DMS153 (cell line): ENCODE measurements around the gene SLX4IP.

Experiments
- DNase-seq: peaks from one replicate; lab custom pipeline; 2025; lab: John Stamatoyannopoulos, UW

SLX4IP gene

DNA sequence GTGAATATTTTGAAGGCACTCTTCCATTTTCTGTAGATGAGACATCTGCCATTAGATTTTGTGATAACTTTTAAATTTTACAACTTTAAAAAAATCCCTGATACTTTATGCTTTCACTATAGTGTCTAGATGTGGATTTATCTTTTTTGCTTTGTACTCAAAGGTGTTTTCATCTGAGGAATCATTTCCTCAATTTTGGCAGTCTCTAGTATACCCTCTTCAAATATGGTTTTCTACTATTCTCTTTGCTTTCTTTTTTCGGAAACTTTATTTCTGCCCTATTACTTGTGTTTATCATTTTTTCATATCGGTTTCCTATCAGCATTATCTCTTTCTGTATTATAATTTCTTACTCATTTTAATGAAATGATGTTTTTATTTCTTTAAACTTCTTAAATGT, 62.2 kb downstream of the SLX4IP start:
- DNase-seq: no peak

DNA sequence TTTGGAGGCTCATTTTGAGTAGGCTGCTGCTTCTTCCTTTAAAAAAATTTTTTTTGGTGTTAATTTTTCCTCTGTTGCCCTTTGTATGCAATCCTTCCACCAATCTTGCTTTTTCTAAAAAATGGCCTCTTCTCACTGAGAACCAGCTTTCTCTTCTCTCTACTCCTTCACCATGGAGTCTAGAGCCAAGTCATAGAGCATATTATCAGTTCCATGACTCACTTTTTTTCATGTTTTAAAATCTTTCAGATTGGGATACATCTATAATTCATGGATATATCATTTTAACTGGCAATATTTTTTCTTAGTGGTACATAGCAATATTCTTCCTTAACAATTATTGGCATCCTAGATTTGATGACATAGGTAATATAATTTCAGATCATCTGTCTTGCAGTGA, 62.7 kb downstream of the SLX4IP start:
- no peak for DNase-seq

DNA sequence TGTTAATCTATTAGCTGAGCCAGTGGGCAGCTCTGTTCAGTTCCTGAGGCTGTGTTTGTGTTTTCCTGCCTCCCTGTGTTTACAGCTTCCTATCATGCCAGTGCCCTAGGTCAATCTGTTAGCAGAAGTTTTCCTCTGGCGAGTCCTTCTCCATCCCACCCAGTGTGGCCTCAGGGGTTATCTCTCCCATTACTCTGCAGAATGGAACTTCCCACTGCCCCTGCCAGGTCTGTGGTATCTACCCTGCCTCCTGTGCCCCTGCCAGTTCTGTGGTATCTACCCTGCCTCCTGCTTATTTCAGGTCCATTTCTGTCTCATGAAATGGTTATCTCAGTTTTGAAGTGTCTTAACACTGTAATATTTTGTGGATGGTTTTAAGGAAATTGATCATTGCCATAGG, 63.1 kb downstream of the SLX4IP start:
- DNase-seq: no peak

DNA sequence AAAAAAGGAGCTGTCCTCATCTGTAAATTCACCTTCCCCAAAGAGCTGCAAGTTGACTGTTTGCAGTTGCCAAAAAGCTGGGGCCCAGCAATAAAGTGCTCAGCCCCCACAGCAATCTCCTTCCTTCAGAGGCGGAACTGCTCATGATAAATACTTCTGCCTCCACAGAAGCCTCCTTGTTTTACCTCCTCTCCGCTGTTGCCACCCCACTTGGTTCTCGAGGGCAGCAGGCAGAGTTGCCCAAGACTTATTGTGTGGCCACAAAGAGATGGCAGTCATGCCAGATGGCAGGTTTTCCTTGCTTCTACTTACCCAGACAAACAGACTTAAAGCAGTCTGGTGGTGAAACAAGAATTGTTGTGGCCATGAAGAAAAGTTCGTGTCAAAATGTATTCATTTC, 66.3 kb downstream of the SLX4IP start:
- no peak for DNase-seq

DNA sequence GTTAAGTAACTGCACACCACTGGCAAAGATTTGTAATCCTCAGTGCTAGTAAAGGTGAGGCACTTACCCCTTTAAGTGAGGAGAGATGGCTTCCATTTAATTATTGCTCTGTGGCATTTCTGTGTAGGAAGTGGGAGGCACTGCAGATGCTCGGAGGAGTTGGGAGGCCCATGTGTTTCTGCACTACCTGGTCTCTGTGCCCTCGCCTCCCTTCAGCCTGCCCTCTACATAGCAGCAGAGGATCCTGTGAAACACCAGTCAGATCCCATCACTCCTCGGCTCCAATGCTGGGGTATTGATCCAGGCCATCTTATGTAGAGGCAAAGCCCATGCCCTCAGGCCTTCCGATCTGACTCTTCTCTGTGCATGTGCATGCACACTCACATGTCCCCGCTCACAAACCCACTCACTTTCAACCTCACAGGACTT, 67.0 kb downstream of the SLX4IP start:
- no peak for DNase-seq

DNA sequence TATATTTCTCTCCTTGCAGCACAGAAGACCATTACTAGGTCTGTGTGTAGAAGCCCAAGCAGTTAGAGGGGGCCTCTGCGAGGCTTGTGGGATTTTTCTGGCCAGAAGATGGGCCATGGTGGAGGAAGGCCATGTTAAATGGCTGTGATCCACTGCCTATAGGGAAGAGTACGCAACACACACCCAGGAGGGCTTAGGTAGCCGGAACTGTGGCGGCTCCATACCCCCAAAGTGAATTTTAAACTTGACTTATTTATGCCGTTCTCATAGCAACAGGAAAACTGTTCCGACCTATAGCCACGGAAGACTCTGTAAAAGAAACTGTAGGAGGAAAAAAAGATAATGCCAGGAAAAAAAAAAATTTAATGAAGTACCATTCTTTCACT, 69.5 kb downstream of the SLX4IP start:
- DNase-seq: no peak

DNA sequence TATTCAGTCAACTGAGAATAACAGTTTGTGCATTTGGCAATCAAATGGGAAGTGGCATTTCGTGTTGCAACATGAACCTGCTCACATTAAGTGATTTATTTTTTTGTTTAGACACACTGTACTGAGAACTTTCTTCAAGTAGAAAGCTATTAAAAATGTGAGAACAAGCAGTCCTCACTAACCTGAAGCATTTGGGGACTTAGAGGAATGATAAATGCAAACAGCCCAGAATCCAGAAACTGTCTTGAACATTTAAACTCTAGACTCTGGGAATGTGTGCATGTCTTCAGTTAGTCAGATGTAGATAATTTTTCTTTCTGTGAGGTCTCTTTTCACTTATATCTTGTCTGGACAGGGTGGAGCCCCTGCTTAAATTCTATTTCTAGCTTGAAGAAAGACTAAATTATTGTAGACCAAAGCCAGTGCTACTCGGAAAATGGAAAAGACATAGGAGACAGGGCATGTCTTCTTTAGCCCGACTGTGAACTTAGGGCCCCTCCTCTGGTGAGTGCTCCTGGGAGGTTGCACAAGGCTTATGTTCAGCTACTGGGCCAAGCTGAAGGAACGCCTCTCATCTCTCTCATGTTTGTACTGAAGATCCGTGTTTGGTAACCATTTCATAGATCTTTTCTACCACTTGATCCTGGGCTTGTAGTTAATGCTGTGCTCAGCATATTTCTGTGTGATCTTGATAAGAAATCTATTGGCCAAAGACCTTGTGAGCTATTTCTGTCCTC, 70.1 kb downstream of the SLX4IP start:
- DNase-seq: no peak

DNA sequence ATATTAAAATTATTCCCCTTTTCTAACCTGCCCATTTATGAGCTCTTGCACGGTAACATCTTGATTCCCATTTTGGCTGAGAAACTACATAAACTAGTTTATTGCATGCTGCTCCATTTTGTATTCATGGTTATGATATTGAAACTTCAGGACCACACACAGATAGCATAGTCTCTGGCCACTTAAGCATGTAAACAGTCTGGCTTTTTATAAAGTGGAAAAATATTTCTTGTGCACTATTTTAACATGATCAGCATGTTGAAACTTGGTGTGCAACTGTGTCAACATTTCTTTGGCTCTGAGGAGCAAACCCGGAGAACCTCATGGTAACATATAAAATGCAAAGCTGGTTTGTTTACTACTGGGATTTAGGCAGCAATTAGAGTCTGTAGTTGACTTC, 70.7 kb downstream of the SLX4IP start:
- DNase-seq: no peak

DNA sequence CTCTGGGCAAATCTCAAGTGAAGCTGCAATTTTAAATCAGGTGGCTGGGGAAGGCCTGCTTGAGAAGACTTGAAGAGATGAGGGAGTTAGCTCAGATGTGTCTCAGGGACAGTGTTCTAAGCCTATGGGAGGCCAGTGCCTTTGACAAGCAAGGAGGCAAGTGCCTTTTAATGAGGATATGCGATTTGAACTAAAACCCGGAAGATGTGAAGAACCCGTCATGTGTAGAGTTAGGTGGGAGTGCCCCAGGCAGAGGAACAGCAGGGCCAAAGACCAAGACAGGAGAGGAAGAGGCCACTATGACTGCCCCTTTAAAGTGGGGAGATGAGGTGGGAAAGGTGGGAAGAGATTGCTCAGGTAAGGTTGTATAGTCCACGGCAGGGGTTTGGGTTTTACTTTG, 71.9 kb downstream of the SLX4IP start:
- no peak for DNase-seq

DNA sequence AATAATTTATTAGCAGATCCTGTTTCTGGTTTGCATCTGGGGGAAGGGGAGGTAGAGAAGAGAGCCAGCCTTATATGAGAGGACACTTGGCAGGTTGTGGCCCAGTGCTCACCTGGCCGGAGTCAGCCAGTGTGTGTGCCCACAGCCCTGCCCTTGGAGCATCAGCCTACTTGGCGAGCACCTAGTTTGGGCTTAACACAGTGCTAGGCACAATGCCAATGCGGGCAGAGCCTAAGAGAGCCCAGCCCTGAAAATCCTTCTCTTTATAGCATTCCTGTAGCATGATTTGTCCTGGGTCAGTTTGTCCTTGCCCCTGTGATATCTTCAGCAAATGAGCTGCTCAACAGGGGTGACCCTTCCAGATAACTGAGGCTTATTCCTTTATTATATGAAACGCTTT, 73.0 kb downstream of the SLX4IP start:
- DNase-seq: no peak

DNA sequence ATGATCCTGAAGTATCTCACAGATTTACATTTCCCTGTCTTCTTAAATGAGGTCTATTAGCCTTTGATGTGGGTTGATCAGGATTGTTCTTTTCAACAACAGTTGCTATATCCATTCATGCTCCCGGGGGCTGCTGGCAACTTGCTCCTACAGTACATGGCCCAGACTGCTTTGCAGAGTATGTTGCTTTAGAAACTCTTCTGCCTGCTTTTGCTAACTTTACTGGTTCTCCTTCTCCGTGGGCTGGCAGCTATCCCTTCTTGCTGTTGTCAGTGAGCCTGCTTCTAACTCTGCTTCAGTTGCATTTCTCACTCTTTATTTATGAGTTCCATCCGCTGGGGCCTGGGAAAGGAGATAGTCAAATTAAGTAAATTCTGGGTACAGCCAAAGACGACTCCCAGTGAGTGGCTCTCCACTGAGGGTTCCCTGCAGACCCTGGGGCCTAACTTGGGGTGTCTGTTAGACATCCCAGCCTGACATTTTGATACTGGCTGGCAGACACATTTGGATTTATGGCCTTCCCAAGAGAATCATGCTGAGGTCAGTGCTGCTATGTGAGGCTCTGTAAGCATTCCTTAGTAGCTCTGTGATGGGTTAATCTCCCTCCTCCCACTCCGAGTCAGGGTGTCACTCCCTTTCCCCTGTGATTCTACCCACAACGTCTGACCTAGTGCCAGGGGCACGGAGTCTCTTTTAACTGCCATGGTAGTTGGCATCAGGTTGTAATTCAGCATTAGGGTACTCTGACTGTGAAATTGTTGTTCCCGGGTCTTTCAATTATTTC, 73.6 kb downstream of the SLX4IP start:
- no peak for DNase-seq

DNA sequence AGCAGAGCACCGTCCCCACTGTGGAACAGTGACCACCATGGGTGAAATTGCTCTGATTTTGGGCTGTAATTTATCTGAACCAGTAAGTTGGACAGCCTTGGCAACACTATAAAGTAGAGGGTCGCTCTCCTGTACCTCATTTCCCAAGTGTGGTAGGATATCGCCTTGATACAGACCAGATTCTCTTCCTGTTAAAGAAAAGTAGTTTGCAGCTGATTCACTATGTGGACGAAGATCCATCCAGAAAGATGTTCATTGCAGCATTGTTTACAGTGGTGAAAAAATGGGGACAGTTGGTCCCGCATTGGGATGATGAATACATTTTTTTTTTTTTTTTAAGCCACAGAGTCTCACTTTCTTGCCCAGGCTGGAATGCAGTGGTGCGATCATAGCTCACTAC, 74.3 kb downstream of the SLX4IP start:
- no peak for DNase-seq

DNA sequence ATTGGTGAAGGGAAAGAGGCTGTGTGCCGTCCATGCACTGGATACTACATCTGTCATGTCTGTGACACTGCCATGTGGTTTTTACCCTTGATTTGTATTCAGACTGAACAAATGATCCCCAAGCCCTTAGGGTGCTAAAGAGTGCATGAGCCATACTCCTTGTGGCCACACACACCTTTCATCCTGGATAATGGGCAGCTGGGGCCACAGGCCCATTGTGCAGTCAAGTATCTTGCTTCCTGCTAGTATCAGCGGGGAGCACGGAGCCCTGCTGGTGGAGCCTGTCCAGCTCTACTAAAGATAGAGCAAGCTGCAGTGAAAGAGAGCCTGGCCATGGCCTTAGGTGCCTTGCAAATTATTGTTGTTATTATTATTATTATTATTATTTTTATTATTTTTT, 75.1 kb downstream of the SLX4IP start:
- DNase-seq: no peak

DNA sequence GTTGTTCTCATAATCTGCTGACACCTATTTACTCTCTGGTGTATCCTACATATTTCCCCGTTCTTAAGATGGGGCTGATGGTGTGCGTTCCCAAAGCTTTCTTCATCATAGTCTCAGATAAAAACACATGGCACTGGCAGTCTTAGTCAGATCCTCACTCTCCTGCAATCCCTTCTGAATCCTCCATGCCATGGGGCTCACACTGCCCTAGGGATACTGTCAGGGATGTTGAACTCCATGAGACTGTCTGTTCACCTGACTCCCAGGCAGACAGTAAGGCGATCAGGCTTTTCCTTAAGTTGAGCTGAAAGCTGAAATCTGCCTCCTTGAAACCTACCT, 76.0 kb downstream of the SLX4IP start:
- DNase-seq: no peak

DNA sequence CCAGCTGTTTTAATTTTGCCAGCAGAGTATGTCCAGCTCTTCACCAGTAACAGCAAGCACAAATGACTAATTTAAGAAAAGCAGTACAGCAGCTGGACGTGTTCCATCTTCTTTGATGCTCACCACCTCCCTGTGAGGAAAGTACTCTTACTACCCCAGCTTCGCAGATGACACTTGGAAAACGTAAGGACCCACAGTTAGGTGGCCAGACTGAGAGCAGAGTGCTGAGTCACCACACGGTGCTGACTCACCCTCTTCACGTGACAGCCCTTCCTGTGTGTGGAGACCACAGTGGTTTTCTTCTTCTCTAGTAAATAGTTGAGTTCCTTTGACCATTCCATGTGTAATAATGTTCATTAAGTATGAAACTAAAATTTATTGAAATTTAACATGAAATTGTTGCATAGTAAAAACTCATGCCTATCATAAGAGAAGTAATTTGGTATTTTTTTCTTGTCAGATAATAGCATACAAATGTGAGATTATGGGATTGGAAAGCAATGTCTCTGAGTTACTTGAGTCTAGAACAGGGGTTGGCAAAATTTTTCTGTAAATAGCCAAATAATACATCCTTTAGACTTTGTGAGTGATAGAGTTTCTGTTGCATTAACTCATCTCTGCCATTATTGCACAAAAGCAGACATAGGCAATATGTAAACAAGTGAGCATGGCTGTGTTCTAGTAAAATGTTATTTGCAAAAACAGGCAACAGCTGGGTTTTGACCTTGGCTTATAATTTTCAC, 76.6 kb downstream of the SLX4IP start:
- DNase-seq: peak; percentile 54

DNA sequence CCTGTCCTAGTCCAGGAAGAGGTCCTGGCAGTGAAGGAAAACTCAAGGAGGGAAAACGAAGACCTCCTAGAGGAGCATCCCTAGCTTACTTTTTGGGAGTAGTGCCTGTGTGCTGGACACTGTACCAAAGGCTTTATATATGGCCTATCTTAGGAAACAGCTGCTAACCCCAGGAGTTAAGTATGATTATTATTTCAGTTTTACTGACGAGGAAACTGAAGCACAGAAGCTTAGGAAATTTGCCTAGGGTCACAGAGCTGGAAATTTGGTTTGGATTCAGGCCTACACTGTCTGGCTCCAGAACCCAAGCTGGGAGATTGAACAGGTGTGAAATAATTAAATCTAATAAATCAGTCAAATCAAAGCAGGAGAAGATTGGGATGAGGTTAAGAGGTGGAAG, 78.0 kb downstream of the SLX4IP start:
- DNase-seq: no peak

DNA sequence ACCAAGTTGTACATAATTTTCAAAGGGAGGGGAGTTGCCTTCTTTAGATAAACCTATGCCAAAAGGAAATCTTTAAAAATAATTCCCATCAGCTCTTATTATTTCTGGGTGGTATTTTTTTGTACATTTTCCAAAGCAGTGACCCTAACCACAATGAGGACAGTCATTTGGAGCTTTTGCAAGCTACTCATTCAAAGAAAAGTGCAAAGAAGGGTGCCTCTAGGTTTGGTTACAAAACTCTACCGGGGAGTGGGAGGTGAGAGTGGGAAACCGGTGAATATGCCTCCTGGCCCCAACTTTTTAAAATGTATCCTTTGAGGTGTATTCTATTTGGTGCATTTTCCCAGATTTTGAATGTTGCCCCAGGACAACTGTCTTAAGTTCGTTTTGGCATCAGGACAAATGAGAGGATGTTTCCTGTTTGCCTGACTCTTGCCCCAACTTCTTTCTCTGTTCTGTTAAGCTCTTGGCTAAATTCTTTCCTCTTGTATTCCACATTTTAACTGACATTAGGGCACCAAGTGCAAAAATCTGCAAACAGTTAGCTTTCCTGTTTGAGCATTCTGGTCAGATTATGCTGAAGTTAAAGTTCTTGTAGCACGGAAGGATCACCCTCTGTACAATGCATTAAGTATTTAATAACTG, 78.9 kb downstream of the SLX4IP start:
- DNase-seq: no peak

DNA sequence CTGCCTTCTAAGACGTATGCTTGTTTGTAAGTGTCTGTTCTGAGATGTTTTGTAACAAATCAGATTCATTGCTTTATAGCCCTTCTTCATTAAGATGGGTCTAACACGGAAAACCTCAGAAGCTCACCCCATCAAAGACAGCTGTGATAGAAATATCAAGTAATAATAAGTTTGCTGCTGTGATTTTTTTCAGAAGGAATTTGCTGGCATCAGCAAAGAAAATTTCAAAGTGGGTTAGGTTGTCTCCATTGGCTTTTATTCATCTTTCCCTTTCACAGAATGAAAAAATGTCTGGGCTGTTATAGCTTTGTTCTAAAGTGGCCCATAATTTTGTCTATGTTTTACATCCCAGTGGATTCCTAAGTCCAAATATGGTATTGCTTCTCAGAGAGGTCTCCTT, 81.4 kb downstream of the SLX4IP start:
- no peak for DNase-seq

DNA sequence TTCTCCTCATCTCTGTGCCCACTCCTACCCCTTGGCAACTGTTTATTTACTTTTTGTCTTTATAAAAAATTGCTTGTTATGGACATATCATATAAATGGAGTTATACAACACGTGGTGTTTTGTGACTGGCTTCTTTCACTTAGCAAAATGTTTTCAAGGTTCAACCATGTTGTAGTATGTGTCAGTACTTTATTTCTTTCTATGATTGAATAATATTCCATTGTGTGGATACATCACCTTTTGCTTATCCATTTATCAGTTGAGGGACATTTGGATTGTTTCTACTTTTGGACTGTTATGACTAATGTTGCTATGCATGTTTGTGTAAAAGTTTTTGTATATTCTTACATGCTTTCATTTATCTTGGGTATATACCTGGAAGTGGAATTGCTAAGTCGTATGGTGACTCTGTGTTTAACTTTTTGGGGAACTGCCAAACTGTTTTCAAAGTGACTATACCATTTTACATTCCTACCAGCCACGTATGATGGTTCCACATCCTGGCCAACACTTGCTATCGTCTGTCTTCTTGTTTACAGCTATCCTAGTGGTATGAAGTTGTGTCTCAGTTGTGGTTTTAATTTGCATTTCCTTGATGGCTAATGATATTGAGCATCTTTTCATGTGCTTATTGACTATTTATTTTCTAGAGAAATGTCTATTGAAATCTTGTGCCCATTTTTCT, 84.4 kb downstream of the SLX4IP start:
- DNase-seq: no peak

DNA sequence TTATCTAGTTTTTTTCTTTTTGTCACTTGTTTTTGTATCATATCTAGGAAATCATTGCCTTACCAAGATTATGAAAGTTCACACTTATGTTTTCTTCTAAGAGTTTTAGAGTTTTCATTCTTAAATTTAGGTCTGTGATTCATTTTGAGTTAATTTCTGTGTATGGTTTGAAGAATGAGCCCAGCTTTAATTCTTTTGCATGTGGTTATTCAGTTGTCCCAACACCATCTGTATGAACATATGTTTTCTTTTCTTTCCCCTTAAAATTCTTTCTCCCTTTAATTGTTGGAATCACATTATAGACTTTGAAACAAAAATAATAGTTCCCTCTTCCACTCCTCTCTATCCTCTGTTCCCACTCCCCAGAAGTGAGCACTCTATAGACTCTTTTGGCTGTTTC, 85.4 kb downstream of the SLX4IP start:
- DNase-seq: no peak

DNA sequence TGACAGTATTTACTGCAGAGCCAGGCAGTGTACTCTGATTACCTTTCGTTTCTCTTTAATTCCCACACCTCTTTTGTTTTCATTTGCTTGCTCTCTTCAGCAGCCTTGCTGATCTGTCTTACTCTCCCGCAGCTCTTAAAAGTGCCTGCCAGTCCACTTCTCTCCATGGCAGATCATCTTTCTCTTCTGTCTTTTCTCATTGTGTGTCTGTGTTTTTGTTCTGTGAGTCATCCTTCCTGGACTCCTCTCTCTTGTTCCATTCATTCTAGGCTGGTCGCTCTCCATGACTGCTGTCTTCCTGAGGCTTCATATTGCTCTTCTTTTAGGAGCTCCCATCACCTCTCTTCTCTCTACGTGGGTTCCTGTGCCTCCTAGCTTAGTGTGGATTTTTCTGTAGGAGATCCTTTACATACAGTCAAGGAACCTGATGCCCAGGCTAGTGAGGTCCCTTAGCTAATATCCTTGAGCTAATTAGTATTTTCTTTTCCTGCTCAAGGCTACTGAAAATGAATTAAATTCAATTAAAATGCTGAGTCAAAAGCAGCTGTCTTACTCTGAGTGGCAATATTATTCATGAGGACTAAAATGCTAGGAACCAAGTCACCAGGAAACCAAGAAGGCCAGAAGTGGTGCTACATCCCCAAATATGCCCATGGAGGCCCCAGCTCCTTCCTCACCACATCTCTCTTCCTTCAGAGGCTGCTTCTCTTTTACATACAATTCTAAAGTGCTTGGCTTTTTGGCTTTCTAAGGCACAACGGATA, 86.1 kb downstream of the SLX4IP start:
- peak; percentile 54 for DNase-seq
